ENCODE measurements around the gene HOXA13. TPM values are rescaled to one million over a fixed set of nuclear protein-coding genes. Genes with fewer than 3 reads are reported as not detected.
A peak's percentile ranks its signal among the peaks of the same experiment; 100 is the strongest.

Gene HOXA13
- total RNA-seq, 1 donor from 2014 or later, result 14.5 TPM

- intact Hi-C loops (cut with DNase I), result loop anchor here (10.0 kb wide), 1 partner anchor 717 kb away; no protein-coding TSS in a partner anchor
- H3K27ac ChIP-seq, result peak overlapping the region; percentile 93
- H3K27me3 ChIP-seq, result no peaks in the 10 kb centered on the region
- TF ChIP-seq CTCF (IDR thresholded peaks at IDR 0.05) (no peak), POLR2AphosphoS5 (IDR thresholded peaks at IDR 0.05; ENCODE audit: insufficient read depth in 1 of 2, low read depth in 1 of 2) (no peak)
- no peaks in the 10 kb centered on the region for H3K36me3 ChIP-seq
- H3K4me3 ChIP-seq, result peak overlapping the region; percentile 56 to 91
- H3K4me1 ChIP-seq, result peaks cover 66% of the 10 kb centered on the region
- H3K9me3 ChIP-seq, result no peaks in the 10 kb centered on the region
- DNase-seq (ENCODE audit: extremely low spot score in 2 of 2), result peak; percentile 84 to 88
Measured at GRCh38 chr7:27207348-27207985, 7.6 kb upstream of the HOXA13 start.

- Histone ChIP-seq H3K27ac (peak overlapping the region; percentile 93), H3K9me3 (no peaks in the 10 kb centered on the region), H3K27me3 (no peaks in the 10 kb centered on the region), H3K4me1 (peaks cover 70% of the 10 kb centered on the region), H3K36me3 (no peaks in the 10 kb centered on the region), H3K4me3 (peak overlapping the region; percentile 56 to 91)
- DNase-seq (ENCODE audit: extremely low spot score in 2 of 2), result peak; percentile 85 to 87
- TF ChIP-seq POLR2AphosphoS5 (IDR thresholded peaks at IDR 0.05; ENCODE audit: insufficient read depth in 1 of 2, low read depth in 1 of 2) (peak in 1 of 2 donors; percentile 5), CTCF (IDR thresholded peaks at IDR 0.05) (no peak)
- intact Hi-C loops (cut with DNase I), result loop anchor here (10.0 kb wide), 1 partner anchor 719 kb away; no protein-coding TSS in a partner anchor
Measured at GRCh38 chr7:27205325-27206280, 5.7 kb upstream of the HOXA13 start.

- no peaks in the 10 kb centered on the region for H3K9me3 ChIP-seq
- no peaks in the 10 kb centered on the region for H3K36me3 ChIP-seq
- H3K27ac ChIP-seq, result peak overlapping the region; percentile 93
- intact Hi-C loops (cut with DNase I), result loop anchor here (5.0 to 10.0 kb wide), 2 partner anchors 372 to 720 kb away; no protein-coding TSS in a partner anchor
- TF ChIP-seq POLR2A (IDR thresholded peaks at IDR 0.05) (no peak), CTCF (IDR thresholded peaks at IDR 0.05) (peak in 1 of 3 experiments; percentile 11), POLR2AphosphoS5 (IDR thresholded peaks at IDR 0.05; ENCODE audit: insufficient read depth in 1 of 2, low read depth in 1 of 2) (peak in 1 of 2 donors; percentile 69)
- H3K4me3 ChIP-seq, result peak overlapping the region; percentile 56 to 91
- H3K4me1 ChIP-seq, result peaks cover 62% of the 10 kb centered on the region
- peak; percentile 70 to 88 for DNase-seq (ENCODE audit: extremely low spot score in 2 of 2)
- peaks cover 6% of the 10 kb centered on the region for H3K27me3 ChIP-seq
Measured at GRCh38 chr7:27204851-27205322, 5.0 kb upstream of the HOXA13 start.

GRCh38 chr7:27203964-27204594, 4.2 kb upstream of the HOXA13 start:
- intact Hi-C loops (cut with DNase I), result loop anchor here (5.0 to 10.0 kb wide), 2 partner anchors 373 to 721 kb away; no protein-coding TSS in a partner anchor
- peak overlapping the region; percentile 56 to 91 for H3K4me3 ChIP-seq
- peak overlapping the region; percentile 93 for H3K27ac ChIP-seq
- H3K9me3 ChIP-seq, result no peaks in the 10 kb centered on the region
- H3K4me1 ChIP-seq, result peaks cover 60% of the 10 kb centered on the region
- TF ChIP-seq CTCF (IDR thresholded peaks at IDR 0.05) (no peak), POLR2AphosphoS5 (IDR thresholded peaks at IDR 0.05; ENCODE audit: insufficient read depth in 1 of 2, low read depth in 1 of 2) (no peak), POLR2A (IDR thresholded peaks at IDR 0.05) (no peak)
- DNase-seq (ENCODE audit: extremely low spot score in 2 of 2), result peak in 1 of 2 donors; percentile 25
- no peaks in the 10 kb centered on the region for H3K36me3 ChIP-seq
- H3K27me3 ChIP-seq, result peaks cover 6% of the 10 kb centered on the region

Data from vagina (tissue), 2 donors.